BJ (cell line): ENCODE data around the gene CD19. TPM values are rescaled to one million over a fixed set of nuclear protein-coding genes. Genes with fewer than 3 reads are reported as not detected.

Experiments used
- CTCF ChIA-PET: fragments of 350-600 bp; formaldehyde crosslinking; extraction: SDS; loops from one replicate; lab custom pipeline; 2021; ENCODE audit warnings: antibody characterized with exemption, inconsistent platforms; lab: Yijun Ruan, JAX
- POLR2A ChIA-PET: fragments of 300-600 bp; sonication (Branson Sonifier 250); formaldehyde crosslinking; extraction: SDS; loops from one replicate; lab custom pipeline; 2021; ENCODE audit warnings: antibody characterized with exemption; lab: Charles Lee
- DNase-seq: peaks from one replicate; pipeline ENCODE4 v3.0.0-alpha.2; 2011; ENCODE audit warnings: low read depth
- H3K27me3 ChIP-seq: 2 replicates; pipeline ENCODE4 v1.6.0; 2011; ENCODE audit warnings: low read length; ENCODE audit not compliant: control insufficient read depth, insufficient read depth
- H3K36me3 ChIP-seq: 2 replicates; pipeline ENCODE4 v1.5.1; 2011; ENCODE audit warnings: low read length; ENCODE audit not compliant: control insufficient read depth, insufficient read depth
- H3K4me3 ChIP-seq: 2 replicates; pipeline ENCODE4 v1.5.1; 2011; ENCODE audit warnings: low read depth, mild to moderate bottlenecking, control low read depth, low read length
- polyA plus RNA-seq: library from polyadenylated mRNA; depleted of rRNA; stranded (reverse); fragments of >200 nt; gene quantifications from 2 replicates; pipeline ENCODE4 v1.2.3, GENCODE V29; 2011
- TF ChIP-seq, protein P1 (sequence below): IDR thresholded peaks from 2 replicates; pipeline ENCODE4 v1.5.1; 2011; ENCODE audit warnings: low read depth, mild to moderate bottlenecking, control low read depth, inconsistent platforms, low read length, moderate library complexity; ENCODE audit not compliant: insufficient read depth

CD19 gene
- polyA plus RNA-seq, 1 experiment: not detected

DNA sequence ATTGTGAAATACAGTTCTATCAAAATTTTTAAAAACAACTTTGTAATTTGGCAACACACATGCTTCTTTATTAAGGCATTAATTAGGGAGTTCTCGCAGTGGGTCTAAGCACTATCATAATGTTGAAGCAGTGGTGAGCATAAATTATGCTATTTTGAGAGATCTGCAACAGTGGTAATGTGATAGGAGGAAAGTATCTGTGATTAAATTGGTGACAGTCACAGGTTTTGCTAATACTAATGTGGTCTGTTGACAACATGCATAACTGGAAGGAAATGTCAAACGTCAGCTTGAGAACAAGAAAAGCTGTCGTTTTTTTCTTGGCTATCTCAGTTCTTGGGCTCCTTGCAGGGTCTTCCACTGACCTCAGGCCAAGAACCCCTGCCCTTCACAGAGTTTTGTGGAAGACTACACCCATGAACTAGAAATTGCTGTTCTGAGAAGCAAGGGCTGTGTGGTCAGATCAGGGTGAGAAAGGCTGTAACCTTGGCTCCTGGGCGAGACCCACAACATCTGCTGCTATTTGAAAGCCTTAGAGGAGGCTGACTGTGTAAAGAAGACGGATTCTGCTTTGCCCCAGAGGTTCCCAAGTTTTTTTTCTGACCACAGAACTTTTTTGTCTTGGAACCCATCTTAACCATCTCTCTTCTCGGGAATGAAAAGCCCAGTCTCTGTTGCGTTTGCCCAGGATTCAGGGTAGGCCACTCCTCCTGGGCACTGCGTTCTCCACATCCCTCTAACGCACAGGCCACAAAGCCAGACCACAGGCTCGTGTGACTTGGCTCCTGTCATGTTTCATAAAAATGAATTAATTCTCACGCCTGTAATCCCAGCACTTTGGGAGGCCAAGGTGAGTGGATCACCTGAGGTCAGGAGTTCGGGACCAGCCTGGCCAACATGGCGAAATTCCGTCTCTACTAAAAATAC is 39.5 kb upstream of the CD19 start:
- ChIA-PET POLR2A (no interaction called here), CTCF (no interaction called here)
- Histone ChIP-seq H3K27me3 (no peaks in the 10 kb centered on the region), H3K36me3 (no peaks in the 10 kb centered on the region), H3K4me3 (no peak overlapping the region)
- TF ChIP-seq, protein P1, sequence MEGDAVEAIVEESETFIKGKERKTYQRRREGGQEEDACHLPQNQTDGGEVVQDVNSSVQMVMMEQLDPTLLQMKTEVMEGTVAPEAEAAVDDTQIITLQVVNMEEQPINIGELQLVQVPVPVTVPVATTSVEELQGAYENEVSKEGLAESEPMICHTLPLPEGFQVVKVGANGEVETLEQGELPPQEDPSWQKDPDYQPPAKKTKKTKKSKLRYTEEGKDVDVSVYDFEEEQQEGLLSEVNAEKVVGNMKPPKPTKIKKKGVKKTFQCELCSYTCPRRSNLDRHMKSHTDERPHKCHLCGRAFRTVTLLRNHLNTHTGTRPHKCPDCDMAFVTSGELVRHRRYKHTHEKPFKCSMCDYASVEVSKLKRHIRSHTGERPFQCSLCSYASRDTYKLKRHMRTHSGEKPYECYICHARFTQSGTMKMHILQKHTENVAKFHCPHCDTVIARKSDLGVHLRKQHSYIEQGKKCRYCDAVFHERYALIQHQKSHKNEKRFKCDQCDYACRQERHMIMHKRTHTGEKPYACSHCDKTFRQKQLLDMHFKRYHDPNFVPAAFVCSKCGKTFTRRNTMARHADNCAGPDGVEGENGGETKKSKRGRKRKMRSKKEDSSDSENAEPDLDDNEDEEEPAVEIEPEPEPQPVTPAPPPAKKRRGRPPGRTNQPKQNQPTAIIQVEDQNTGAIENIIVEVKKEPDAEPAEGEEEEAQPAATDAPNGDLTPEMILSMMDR: no peak
- no peak for DNase-seq

DNA sequence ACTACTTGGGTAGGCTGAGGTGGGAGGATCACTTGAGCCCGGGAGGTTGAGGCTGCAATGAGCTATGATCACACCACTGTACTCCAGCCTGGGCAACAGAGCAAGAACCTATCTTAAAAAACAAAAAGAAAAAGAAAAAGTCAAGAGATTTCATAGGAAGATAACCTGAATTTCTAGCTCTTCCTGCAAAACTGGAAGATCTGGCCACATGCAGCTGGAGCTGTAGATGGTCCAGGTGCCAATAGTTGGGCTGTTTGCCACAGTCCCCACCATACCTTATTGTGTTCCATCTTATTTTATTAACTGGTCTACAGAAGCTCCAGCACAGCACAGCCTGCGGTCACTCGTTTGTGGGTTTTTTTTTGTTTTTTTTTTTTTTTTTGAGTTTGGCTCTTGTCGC is 38.5 kb upstream of the CD19 start:
- H3K27me3 ChIP-seq: no peaks in the 10 kb centered on the region
- H3K36me3 ChIP-seq: no peaks in the 10 kb centered on the region
- DNase-seq: no peak
- H3K4me3 ChIP-seq: no peak overlapping the region
- TF ChIP-seq, protein P1: no peak
- ChIA-PET POLR2A (no interaction called here), CTCF (no interaction called here)

DNA sequence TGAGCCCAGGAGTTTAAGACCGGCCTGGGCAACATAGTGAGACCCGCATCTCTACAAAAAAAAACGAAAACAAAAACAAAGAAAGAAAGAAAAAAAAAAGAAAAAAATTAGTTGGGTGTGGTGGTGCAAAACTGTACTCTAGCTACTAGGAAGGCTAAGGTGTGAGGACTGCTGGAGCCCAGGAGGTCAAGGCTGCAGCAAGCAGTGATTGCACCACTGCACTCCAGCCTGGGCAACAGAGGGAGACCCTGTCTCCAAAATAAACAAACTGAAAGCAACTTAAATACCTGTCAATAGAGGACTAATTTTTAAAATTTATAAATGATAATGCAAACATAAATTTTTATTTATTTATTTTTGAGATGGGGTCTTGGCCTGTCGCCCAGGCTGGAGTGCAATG is 36.2 kb upstream of the CD19 start:
- Histone ChIP-seq H3K27me3 (no peaks in the 10 kb centered on the region), H3K36me3 (no peaks in the 10 kb centered on the region), H3K4me3 (no peak overlapping the region)
- no peak for DNase-seq
- CTCF ChIA-PET: interaction anchor here (0.7 to 0.8 kb wide), 2 partner anchors 11 to 23 kb away, joined by 3 to 4 read pairs; no protein-coding TSS in a partner anchor
- POLR2A ChIA-PET: interaction anchor here (0.6 kb wide), 1 partner anchor 27 kb away, joined by 3 read pairs; no protein-coding TSS in a partner anchor
- TF ChIP-seq, protein P1: no peak

DNA sequence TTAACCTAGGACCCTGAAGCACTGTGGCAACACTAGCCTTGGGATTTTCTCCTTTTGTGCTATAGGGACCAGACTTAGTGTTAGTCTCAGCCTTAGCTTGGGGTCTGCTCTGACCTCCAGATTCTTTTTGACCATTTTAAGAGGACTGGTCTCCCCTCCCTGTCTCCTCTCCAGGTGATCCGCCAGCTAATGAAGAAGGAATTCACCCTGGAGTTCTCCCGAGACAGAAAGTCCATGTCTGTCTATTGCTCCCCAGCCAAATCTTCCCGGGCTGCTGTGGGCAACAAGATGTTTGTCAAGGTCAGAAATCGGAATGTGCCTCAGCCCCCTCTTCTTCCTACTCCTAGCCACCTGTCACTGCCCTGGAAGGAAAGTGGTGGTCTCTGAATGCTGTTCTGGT is 33.9 kb upstream of the CD19 start:
- TF ChIP-seq, protein P1: no peak
- Histone ChIP-seq H3K36me3 (no peaks in the 10 kb centered on the region), H3K27me3 (no peaks in the 10 kb centered on the region), H3K4me3 (no peak overlapping the region)
- ChIA-PET POLR2A (no interaction called here), CTCF (no interaction called here)
- DNase-seq: no peak

DNA sequence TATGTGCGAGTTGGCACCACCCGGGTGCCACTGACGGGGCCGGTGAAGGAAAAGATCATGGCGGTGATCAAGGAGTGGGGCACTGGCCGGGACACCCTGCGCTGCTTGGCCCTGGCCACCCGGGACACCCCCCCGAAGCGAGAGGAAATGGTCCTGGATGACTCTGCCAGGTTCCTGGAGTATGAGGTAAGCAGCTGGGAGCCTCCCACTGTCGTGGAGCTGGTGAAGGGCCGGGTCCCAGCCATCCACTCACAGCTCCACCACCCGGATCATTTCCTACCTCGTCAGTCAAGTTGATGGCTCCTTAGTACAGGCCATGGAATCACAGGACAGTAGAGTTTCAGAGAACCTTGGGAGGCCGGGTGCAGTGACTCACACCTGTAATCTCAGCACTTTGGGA is 33.5 kb upstream of the CD19 start:
- no peak for DNase-seq
- Histone ChIP-seq H3K36me3 (no peaks in the 10 kb centered on the region), H3K4me3 (no peak overlapping the region), H3K27me3 (no peaks in the 10 kb centered on the region)
- TF ChIP-seq, protein P1: no peak
- CTCF ChIA-PET: no interaction called here
- POLR2A ChIA-PET: no interaction called here
